GM21423 (cell line): Measurements from ENCODE around the gene IRF5.
"Not testable (repeated sequence)": the region's sequence is repeated elsewhere in the genome, so short reads cannot be mapped to it uniquely, and the experiment has no call there.

Experiments used
- ATAC-seq: cut with Tn5 transposase; IDR thresholded peaks from one replicate; pipeline ENCODE4 v1.9.1; 2021; ENCODE audit warnings: mild to moderate bottlenecking, moderate library complexity; ENCODE audit not compliant: unreplicated experiment

Gene IRF5

GRCh38 chr7:128906001-128906765, 31.5 kb upstream of the IRF5 start:
- ATAC-seq, result no peak

GRCh38 chr7:128906766-128907559, 30.8 kb upstream of the IRF5 start:
- ATAC-seq, result no peak

- ATAC-seq, result no peak
Observed at GRCh38 chr7:128908750-128909624, 28.7 kb upstream of the IRF5 start.

GRCh38 chr7:128909625-128910568, 27.8 kb upstream of the IRF5 start:
- no peak for ATAC-seq

GRCh38 chr7:128910569-128910945, 27.2 kb upstream of the IRF5 start, which contains the start of gene KCP:
Gene KCP, minus strand, starts transcription at chr7:128910709. Its CDS starts 33 bp downstream, at chr7:128910676.
- no peak for ATAC-seq

GRCh38 chr7:128911423-128912031, 26.2 kb upstream of the IRF5 start:
- ATAC-seq, result no peak

GRCh38 chr7:128912281-128912680, 25.4 kb upstream of the IRF5 start:
- ATAC-seq, result no peak

GRCh38 chr7:128912709-128913495, 24.8 kb upstream of the IRF5 start:
- ATAC-seq, result not testable (repeated sequence)

GRCh38 chr7:128913870-128914565, 23.7 kb upstream of the IRF5 start:
- ATAC-seq, result no peak

- ATAC-seq, result peak; percentile 38
Observed at GRCh38 chr7:128914566-128915151, 23.1 kb upstream of the IRF5 start.

- ATAC-seq, result peak; percentile 2
Observed at GRCh38 chr7:128915271-128915819, 22.4 kb upstream of the IRF5 start.

GRCh38 chr7:128915841-128916642, 21.7 kb upstream of the IRF5 start:
- ATAC-seq, result no peak

GRCh38 chr7:128916643-128916915, 21.1 kb upstream of the IRF5 start:
- no peak for ATAC-seq

- ATAC-seq, result no peak
Observed at GRCh38 chr7:128917122-128917521, 20.6 kb upstream of the IRF5 start.

- ATAC-seq, result no peak
Observed at GRCh38 chr7:128918016-128918665, 19.6 kb upstream of the IRF5 start.

GRCh38 chr7:128919241-128919640, 18.5 kb upstream of the IRF5 start:
- no peak for ATAC-seq
